HG03135 (cell line): ENCODE results near the gene PTGR3.

Experiments
- ATAC-seq: cut with Tn5 transposase; IDR thresholded peaks from one replicate; pipeline ENCODE4 v1.9.1; 2021; ENCODE audit warnings: mild to moderate bottlenecking, moderate library complexity; ENCODE audit not compliant: unreplicated experiment

The PTGR3 gene

GRCh38 chr18:75209129-75209950 lies at the start of gene PTGR3:
Gene PTGR3 (minus strand): TSS chr18:75209139. CDS start chr18:75209058, 81 bp downstream.
- peak; percentile 43 for ATAC-seq

- no peak for ATAC-seq
Observed at GRCh38 chr18:75257605-75258004, 48.7 kb upstream of the PTGR3 start.

GRCh38 chr18:75256376-75256775 lies 47.4 kb upstream of the PTGR3 start:
- no peak for ATAC-seq

GRCh38 chr18:75255094-75255493 lies 46.2 kb upstream of the PTGR3 start:
- no peak for ATAC-seq

GRCh38 chr18:75253784-75254183 lies 44.8 kb upstream of the PTGR3 start:
- no peak for ATAC-seq

GRCh38 chr18:75253043-75253442 lies 44.1 kb upstream of the PTGR3 start:
- no peak for ATAC-seq

- no peak for ATAC-seq
Observed at GRCh38 chr18:75252136-75252535, 43.2 kb upstream of the PTGR3 start.

GRCh38 chr18:75251466-75251865 lies 42.5 kb upstream of the PTGR3 start:
- no peak for ATAC-seq

- ATAC-seq, result no peak
Observed at GRCh38 chr18:75250471-75250821, 41.5 kb upstream of the PTGR3 start.

GRCh38 chr18:75249672-75250470 lies 40.9 kb upstream of the PTGR3 start:
- no peak for ATAC-seq

GRCh38 chr18:75249175-75249518 lies 40.2 kb upstream of the PTGR3 start:
- no peak for ATAC-seq

GRCh38 chr18:75248426-75249174 lies 39.7 kb upstream of the PTGR3 start:
- no peak for ATAC-seq

GRCh38 chr18:75247611-75248421 lies 38.9 kb upstream of the PTGR3 start:
- ATAC-seq, result no peak

GRCh38 chr18:75246721-75247610 lies 38.0 kb upstream of the PTGR3 start:
- ATAC-seq, result no peak

GRCh38 chr18:75244351-75245313 lies 35.7 kb upstream of the PTGR3 start:
- no peak for ATAC-seq

GRCh38 chr18:75241705-75242104 lies 32.8 kb upstream of the PTGR3 start:
- ATAC-seq, result no peak

GRCh38 chr18:75240433-75240832 lies 31.5 kb upstream of the PTGR3 start:
- ATAC-seq, result no peak

- no peak for ATAC-seq
Observed at GRCh38 chr18:75238786-75239185, 29.8 kb upstream of the PTGR3 start.

GRCh38 chr18:75238100-75238499 lies 29.2 kb upstream of the PTGR3 start:
- ATAC-seq, result no peak
